Fibroblast of peridontal ligament (primary cell): ENCODE measurements around the gene SDCBP2.

Experiments used
- DNase-seq: peaks from one replicate; pipeline ENCODE4 v3.0.0-alpha.2; 2010; ENCODE audit errors: extremely low read depth

Gene SDCBP2

DNA sequence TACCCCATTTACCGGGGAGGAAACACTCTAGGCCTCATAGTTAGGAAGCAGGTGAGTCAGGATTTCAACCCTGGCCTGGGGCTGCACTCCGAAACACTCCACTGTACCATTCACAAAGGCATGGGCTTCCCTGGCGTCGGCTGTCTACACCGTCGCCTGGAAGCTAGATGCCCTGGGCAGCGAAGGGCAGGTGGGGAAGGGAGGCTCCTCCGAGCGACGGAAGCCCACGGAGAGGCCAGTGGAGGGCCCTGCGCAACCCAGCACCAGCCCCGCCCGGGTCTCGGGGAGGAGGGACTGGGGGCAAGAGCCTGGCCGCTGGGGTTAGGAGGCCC, 16.1 kb downstream of the SDCBP2 start:
- DNase-seq, result no peak

DNA sequence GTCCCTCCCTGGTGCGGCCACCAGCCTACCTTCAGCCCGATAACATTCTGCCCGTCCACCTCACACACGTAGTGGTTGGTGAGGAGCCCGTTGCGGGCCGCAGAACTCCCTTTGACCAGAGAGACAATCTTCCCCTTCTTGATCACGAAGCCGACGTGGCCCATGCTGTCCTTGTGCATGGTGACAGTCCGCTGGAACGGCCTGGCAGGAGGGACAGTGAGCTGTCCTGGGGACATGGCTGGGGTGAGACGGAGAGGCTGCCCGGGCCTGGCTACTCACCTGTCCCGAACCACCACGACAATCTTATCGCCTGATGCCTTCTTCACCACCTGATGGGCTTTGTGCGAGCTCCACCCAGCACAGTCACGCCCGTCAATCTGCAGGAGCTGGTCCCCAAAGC, 16.6 kb downstream of the SDCBP2 start:
- DNase-seq, result no peak

DNA sequence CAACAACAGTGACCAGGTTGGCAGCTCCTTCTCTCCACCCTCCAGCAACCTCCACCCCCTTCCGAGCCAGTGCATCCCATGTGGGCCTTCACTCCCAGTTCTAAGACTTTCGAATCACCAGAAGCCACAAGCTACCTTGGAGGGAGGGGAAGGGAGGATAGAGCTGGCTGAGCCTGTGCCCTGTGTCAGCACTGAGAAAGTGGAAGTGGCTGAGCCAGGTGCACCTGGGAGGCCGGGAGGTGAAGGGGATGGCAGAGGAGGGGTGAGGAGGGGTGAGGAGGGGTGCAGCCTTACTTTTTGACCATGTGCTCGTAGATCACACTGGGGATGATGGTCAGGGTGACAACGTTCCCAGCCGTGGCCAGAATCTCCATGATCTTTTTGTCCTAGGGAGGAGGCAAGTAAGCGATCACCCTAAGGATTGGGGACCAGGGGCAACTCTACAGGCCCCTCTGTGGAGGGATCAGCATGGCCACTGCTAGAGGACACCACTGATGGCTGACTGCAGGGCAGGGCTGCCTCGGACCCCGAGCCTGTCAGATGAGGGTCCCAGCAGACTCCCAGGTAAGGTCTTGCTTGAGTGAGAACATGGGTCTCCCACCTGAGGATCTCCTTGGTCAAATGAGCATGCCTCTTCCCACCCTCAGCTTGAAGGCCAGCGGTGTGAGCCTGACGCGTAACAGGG, 18.3 kb downstream of the SDCBP2 start:
- no peak for DNase-seq

DNA sequence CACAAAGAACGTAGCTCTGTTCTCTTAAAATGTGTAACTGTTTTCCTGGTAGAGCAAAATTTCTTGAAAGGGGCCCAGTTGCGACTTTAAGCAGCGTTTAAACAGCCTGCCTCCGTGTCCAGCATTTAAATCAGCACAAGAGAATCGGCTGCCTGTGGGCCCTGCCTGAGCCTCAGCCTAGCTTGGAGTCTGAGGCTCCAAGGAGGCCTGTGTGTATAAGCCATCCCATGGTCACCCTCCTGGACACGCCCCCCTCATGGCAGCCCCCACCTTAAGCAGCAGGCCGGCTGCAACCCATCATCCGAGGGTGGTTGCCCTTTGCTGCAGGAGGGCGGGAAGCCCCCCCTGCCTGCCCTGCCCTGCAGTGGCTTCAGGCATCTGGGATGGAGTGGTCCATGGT, 18.9 kb downstream of the SDCBP2 start:
- no peak for DNase-seq

DNA sequence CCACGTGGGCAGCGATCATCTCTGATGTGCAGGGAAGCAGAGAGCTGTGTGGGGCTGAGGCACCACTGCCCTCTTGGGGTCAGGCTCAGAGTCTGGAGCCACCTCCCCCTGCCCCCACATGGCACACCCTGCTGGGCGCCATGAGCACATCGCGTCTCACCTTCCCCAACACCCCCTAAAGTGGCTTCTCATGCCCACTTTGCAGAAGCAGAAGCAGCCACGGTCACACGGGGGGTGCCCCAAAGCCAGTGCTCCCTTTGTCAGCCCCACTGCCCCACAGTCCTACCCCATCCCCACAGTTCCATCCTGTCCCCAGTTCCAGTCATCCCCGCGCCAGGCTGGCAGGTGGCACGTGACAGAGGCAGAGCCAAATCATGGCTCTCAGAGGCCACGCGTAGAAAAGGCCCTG, 19.5 kb downstream of the SDCBP2 start:
- DNase-seq, result no peak

DNA sequence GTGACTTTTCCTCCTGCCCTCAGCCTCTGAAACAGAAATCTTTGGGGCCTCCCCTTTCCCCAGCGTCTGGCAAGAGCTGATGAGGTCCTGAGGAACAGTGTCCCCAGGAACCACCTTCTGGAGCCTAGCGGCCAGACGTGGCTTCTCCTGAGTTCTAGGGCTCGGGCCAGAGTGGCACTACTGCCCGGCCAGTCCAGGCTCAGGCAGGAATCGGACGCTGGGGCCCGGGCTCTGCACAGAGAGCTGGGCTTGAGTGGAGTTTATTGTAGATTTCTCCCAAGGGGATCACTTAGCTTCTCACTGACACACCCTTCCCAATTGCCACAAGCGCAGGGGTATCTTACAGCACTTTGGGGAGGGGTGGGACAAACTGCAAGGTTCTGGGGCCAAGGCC, 20.2 kb downstream of the SDCBP2 start:
- no peak for DNase-seq

DNA sequence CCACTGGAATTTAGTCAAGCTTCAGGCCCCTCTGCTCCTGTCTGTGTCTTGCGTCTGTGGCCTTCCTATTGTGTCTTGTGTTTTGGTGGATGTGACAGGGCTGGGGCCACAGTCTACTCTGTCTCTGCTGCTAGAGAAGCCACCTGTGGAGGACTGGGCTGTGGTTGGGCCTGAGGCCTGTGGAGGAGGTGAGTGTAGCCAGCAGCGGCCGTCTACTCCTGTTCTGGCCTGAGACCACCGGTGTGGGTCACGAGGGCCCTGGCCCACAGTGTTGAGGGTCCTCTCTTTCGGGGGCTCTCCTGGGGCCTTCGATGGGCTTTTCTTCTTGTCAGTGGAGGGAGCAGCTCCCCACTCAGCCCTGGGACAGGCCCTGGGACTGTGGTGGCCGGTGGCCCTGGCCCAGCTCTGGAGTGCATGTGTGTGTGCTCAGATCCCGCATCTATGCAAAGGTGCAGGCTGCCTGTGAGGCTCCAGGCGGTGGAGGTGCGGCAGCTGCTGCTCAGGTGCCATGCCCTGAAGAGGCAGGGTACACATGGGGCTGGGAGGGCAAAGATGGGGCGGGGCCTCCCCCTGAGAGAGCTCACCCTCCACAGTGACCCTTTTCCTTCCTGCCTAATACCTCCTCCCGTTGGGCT, 20.8 kb downstream of the SDCBP2 start:
- DNase-seq, result no peak

DNA sequence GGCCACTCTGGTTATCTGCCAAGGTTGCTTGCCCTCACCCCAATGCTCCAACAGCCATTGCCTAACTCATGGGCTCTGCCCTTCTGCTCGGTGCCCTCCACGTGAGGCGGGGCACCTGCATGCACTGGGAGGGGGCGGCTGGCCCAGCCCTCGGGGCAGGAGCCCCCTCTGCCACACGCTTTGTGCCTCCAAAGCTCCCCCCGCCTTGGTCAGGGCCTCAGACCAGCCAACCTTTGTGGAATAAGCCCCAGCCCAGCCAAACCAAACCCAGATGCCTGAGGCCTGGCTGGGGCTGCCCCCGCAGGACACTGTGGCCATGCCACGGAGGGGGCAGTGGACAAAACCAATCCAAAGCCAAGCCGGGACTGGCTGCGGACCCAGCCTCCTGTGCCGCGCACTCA, 21.4 kb downstream of the SDCBP2 start:
- no peak for DNase-seq

DNA sequence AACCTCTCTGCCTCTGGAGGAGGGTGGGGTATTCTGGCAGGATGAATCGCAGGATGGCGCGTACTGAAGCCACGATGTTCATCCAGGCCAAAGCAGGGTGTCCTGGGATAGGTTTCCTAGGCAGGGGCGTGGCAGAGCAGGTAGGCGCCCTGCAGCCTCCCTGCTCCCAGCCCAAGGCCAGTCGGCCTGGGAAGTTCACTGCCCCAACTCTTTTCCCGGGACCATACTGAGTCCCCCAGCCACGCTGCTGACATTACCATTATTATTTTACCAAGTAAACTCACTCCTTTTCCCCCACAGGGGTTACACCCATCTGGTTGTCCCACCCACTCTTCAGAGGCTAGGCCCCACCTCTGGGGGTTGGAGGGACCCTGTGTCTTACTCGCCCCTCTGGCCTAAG, 21.8 kb downstream of the SDCBP2 start:
- no peak for DNase-seq

DNA sequence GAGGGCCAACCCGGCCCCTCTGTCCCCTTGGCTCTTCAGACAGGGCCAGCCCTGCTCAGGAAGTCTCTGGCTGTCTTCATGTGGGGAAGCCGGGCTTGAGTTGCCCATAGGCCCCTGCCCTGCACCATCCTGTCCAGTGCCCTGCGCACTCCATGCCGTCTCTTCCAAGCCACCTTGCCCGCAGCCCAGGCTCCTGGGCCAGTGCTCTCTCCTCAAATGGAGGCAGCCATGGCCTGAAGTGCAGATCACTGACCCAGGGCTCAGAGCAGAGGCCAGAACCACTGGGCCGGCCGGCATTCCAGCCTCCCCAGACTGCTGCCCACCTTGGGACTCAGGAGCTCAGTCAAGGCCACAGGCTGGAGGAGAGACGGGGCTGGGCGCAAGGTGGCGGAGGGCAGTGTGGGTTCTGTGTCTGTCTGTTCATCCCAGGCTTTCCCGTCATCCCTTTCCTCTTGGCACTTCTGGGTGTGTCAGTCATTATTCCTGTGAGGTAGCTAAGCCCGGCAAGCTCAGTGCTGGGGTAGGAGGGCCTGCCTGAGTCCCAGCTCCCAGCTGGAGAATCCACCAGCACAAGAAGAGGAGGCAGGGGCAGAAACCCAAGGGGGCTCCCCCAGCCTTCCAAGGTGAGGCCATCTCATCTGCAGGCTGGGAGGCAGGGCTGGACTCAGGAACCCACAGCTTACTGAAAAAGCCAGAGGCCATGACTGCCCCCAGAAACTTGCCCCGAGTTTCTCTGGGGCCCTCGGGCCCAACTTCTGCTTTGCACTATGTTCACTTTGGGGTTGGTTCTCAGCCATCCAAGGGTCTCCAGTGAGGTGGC, 22.4 kb downstream of the SDCBP2 start:
- no peak for DNase-seq

DNA sequence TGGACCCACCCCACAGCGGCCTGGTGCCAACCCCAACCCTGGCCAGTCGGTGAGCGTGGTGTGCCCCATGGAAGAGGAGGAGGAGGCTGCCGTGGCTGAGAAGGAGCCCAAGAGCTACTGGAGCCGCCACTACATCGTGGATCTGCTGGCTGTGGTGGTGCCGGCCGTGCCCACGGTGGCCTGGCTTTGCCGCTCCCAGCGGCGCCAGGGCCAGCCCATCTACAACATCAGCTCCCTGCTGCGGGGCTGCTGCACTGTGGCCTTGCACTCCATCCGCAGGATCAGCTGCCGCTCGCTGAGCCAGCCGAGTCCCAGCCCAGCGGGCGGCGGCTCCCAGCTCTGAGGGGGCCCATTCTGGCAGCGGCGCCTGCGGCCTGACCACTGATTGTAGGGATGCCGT, 23.2 kb downstream of the SDCBP2 start:
- no peak for DNase-seq

DNA sequence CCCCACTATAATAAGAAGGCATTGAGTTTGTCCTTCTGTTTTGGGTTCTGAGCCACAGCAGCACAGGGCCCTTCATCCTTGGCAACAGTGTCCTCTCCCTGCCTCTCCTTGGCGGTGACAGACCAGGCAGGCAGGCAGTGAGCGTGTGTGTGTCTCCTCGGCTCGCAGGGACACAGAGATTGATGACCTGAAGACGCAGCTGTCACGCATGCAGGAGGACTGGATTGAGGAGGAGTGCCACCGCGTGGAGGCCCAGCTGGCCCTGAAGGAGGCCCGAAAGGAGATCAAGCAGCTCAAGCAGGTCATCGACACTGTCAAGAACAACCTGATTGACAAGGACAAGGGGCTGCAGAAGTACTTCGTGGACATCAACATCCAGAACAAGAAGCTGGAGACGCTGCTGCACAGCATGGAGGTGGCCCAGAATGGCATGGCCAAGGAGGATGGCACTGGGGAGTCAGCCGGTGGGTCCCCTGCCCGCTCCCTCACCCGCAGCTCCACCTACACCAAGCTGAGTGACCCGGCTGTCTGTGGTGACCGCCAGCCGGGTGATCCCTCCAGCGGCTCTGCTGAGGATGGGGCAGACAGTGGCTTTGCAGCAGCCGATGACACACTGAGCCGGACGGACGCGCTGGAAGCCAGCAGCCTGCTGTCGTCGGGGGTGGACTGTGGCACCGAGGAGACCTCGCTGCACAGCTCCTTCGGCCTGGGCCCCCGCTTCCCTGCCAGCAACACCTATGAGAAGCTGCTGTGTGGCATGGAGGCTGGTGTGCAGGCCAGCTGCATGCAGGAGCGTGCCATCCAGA, 24.0 kb downstream of the SDCBP2 start:
- DNase-seq, result no peak

DNA sequence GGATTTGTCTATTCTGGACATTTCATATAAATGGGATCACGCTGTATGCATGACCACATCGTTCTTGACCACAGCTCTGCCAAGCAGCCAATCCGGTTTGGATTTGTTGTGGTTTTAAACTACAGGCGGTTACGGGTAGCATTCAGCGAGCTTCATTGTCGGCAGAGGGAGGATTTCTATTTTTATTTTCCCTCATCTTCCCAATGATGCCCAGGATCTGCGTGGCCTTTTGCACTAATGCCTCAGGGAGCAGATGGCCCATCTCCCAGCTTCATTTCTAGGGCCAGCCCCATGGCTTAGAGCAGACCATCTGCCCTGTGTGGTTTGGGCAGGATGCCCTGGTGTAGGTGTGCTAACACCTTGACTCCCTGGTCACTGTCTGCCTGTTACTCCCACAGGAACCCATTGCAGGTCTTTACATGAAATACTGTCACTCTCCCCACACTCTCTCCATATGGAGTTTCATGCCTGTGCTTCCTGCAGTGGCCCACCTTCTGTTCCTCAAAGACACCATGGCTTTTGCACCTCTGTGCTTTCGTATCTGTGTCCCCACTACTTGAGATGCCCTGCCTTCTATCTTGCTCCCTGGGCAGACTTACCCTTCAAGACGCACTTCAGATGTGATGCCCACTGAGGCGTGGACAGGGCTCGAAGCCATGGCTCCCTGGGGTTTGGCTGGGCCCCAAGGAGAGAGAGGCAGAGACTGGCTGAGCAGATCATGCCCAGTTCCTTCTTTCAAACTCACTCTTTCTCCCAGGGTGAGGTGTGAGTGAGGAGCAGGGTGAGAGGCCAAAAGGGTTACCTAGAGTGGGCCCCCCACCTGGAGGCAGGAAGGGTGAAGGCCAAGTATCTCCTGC, 26.0 kb downstream of the SDCBP2 start:
- DNase-seq, result peak; percentile 79

DNA sequence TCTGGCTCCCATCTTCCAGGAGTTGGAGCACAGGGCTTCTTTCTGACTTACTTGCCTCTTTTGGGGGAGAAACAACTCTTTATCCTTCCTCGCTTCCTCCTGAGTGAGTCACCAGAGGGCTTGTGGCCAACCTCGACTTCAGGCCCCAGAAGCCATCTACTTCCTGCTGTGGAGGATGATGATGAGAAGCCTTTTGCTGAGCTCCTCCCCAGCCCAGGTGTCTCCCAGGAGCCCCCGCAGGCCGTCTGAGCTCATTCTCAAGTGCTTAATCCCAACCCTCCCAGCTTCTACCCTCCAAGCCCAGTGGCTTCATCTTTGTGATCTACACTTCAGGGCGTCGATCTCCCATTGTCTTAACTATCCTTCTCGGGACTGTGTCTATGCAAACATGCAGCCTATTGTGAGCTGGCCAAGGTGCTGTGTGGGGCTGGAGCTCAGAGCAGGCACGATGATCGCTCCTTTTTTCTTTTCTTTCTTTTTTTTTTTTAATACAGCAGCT, 27.9 kb downstream of the SDCBP2 start:
- peak; percentile 47 for DNase-seq

DNA sequence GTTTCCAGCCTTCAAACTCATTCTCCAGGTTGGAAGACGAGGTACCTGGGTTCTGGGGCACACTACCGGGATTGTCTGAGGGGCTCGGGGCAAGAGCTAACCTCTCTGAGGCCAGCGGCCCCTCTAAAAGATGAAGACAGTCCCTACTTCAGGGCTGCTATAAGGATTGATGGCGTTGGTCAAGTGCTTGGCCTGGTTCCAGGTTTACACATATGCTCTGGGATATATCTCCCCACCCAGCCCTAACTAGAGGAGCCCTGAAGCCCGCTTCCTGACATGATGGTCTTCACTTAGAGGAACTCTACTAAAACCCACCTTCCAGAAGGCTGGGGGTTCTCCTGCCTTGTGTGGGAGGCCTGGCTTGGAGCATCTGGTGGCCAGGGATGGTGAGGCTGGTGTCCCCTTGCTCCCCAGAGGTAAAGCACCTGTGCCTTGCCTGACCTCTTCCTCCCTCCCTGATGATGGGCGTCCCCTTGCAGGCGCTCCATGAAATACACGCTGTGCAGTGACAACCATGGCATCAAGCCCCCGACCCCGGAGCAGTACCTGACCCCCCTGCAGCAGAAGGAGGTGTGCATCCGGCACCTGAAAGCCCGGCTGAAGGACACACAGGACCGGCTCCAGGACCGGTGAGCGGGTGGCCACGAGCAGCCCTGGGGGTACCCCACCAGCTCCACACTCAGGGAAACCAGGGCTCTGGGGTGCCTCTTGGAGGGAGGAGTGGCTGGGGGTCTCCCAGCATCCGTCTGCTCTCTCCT, 28.7 kb downstream of the SDCBP2 start:
- DNase-seq, result no peak

DNA sequence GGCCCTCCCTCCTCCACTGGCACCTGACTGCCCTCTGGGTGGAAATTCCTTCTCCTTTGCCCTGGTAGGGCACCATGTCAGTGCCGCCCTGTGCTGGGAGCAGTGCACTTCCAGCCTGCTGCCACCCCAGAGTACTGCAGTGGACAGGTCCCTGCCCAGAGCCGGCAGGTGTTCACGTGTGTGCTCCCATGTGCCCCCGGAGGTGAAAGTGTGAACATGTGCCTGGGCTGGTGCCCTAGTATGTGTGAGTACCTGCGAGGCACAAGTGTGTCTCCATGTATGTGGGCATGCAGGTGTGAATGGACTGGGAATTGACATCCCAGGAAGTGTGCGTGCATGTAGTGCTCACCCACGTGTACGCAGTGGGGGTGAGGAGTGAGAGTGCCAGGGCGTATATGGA, 29.4 kb downstream of the SDCBP2 start:
- DNase-seq, result no peak

DNA sequence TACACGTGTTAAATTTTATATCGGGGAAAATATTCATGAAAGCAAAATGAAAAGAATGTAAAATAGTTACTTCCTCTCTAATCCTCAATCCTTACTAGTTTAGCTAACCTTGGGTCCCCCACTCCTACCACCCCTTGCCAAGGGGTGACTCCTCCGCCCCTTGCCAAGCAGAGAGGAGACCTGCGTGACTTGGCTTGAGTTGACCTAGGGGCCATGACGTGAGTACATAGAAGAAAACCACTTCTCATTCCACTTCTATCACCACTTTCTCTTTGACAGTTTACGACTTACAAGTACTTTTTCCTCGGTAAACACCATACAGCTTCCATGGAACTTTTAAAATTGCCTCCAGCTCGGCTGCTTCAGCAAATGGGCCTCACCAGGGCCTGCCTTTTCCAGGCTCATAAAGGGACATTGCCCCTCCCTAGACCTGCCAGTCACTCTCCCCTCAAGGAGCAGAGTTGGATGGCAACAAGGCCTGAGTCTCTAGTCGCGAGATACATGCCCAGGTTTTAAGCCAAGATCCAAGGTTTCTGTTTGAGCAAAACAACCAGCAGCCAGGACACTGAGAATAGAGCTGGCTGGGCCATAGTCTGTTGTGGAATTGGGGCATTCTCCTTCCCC, 29.9 kb downstream of the SDCBP2 start:
- DNase-seq, result no peak

DNA sequence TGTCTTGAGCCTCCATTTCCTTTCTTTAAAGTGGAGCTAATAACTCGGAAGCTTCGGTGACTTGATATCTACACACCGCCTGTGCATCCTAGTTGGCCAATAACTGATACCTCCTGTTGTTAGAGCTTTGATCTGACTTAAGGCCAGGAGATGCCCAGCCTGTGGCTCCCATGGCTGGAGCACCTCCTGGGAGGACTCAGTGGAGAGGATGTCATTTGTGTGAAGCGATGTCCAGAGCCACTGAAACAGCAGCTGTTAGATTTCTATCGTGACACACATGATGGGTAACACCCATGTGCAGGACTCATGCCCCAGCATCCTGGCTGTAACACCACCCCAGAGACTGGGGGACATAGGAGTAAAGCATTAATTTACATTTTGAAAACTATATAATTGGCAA, 30.8 kb downstream of the SDCBP2 start:
- no peak for DNase-seq

DNA sequence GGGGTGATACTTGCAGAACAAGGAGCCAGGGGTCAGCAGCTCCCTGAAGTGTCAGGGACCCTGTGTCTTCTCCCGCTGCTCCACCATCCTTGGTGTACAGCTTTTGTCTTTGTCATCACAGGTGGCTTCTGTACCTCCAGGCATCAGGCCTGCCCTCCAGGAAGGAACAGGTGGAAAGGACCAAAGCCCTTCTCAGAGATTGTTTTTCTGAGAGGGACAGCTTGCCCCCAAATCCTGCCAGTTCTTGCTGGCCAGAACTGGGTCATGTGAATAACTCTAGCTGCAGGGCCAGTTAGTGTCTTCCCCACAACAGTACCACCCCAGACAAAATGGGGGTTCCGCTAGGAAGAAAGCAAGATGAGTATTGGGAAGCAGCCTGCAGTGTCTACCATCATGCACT, 31.5 kb downstream of the SDCBP2 start:
- no peak for DNase-seq

DNA sequence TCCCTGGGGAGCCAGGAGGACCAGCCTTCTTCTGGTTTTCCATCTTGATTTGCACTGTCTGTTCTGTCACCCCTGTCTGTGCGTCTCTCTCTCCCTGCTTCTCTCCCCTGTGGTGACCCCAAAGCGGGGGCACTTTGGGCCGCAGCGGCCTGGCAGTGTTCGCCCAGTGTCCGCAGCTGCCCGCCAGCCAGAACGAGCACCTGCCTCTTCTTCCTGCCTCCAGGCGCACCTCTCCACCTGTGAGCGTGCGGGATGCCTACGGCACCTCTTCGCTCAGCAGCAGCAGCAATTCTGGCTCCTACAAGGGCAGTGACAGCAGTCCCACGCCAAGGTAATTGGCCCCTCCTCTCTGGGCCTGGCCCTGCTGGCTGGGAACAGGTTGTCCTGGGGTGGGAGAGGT, 32.0 kb downstream of the SDCBP2 start:
- no peak for DNase-seq
